ENCODE measurements around the gene KRTAP5-1. TPM values are rescaled to one million over a fixed set of nuclear protein-coding genes. Genes with fewer than 3 reads are reported as not detected.

KRTAP5-1 gene
- total and polyA plus RNA-seq, 10 of the 15 experiments (the other 5 are each of a cell fraction or from before 2014, with no cell fraction given), result not detected

- no peak overlapping the region for H2AFZ ChIP-seq (ENCODE audit: control insufficient read depth, low read depth, low read length)
- ChIA-PET RAD21 (ENCODE audit: unreplicated experiment) (no interaction called here), POLR2A (no interaction called here), CTCF (interaction anchor here (1.0 to 1.5 kb wide), 2 partner anchors 10 to 30 kb away, joined by 3 to 4 read pairs; no protein-coding TSS in a partner anchor), SMC1A (ENCODE audit: uncharacterized antibody, unreplicated experiment) (no interaction called here)
- no peak overlapping the region for H3K9ac ChIP-seq (ENCODE audit: control insufficient read depth, insufficient read depth, low read length)
- peaks cover 5% of the 10 kb centered on the region for H3K4me1 ChIP-seq (ENCODE audit: control insufficient read depth, insufficient read depth, low read length)
- H3K27me3 ChIP-seq (replicated peaks in 1 of 2; ENCODE audit: control insufficient read depth in 2 of 2, insufficient read depth in 2 of 2, low read length in 1 of 2), result peaks cover 0 to 1% of the 10 kb centered on the region in 2 experiments; a peak in 2 of 4 replicates
- H3K36me3 ChIP-seq (ENCODE audit: control insufficient read depth in 2 of 2, insufficient read depth in 2 of 2, low read length in 1 of 2), result no peaks in the 10 kb centered on the region
- no peak overlapping the region for H3K27ac ChIP-seq (ENCODE audit: control insufficient read depth, insufficient read depth)
- H3K4me3 ChIP-seq, result no peak overlapping the region
- H3K9me3 ChIP-seq (replicated peaks; ENCODE audit: control insufficient read depth, insufficient read depth, low read length), result no peaks in the 10 kb centered on the region; the same call in 2 of the 3 replicates
- intact Hi-C loops (cut with micrococcal nuclease; ENCODE audit: unreplicated experiment), result no loop called here
- FAIRE-seq (no peak), DNase-seq (ENCODE audit: low read depth, low spot score) (no peak), ATAC-seq (no peak)
- no peak for TF ChIP-seq BRCA1 (IDR thresholded peaks at IDR 0.05; ENCODE audit: low read depth, low read length)
- no peak for TF ChIP-seq ZNF274 (IDR thresholded peaks at IDR 0.05; ENCODE audit: insufficient read depth, insufficient read length)
- TF ChIP-seq EP300 (IDR thresholded peaks at IDR 0.05; ENCODE audit: borderline replicate concordance in 1 of 2, control insufficient read depth in 1 of 2, low read depth in 2 of 2, low read length in 2 of 2), result no peak
- TF ChIP-seq, protein P1, sequence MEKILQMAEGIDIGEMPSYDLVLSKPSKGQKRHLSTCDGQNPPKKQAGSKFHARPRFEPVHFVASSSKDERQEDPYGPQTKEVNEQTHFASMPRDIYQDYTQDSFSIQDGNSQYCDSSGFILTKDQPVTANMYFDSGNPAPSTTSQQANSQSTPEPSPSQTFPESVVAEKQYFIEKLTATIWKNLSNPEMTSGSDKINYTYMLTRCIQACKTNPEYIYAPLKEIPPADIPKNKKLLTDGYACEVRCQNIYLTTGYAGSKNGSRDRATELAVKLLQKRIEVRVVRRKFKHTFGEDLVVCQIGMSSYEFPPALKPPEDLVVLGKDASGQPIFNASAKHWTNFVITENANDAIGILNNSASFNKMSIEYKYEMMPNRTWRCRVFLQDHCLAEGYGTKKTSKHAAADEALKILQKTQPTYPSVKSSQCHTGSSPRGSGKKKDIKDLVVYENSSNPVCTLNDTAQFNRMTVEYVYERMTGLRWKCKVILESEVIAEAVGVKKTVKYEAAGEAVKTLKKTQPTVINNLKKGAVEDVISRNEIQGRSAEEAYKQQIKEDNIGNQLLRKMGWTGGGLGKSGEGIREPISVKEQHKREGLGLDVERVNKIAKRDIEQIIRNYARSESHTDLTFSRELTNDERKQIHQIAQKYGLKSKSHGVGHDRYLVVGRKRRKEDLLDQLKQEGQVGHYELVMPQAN (conservative IDR thresholded peaks at IDR 0.05), result no peak
- no peak for TF ChIP-seq SP1 (IDR thresholded peaks at IDR 0.05; ENCODE audit: low read depth, low read length)
- no peak for TF ChIP-seq STAT1 (conservative IDR thresholded peaks at IDR 0.05)
- TF ChIP-seq BCL11A (IDR thresholded peaks at IDR 0.05; ENCODE audit: low read depth, low read length), result no peak
- no peak for TF ChIP-seq RELB (IDR thresholded peaks at IDR 0.05; ENCODE audit: low read depth)
- no peak for TF ChIP-seq CEBPB (IDR thresholded peaks at IDR 0.05; ENCODE audit: borderline replicate concordance in 1 of 2, low read depth in 2 of 2, low read length in 2 of 2)
- no peak for TF ChIP-seq NR2C2 (IDR thresholded peaks at IDR 0.05; ENCODE audit: borderline replicate concordance, control insufficient read depth, insufficient read length, low read depth)
- no peak for TF ChIP-seq JUND (IDR thresholded peaks at IDR 0.05; ENCODE audit: low read depth, low read length)
- no peak for TF ChIP-seq HCFC1 (IDR thresholded peaks at IDR 0.05; ENCODE audit: low read length)
- no peak overlapping the region for H3K4me2 ChIP-seq (ENCODE audit: control insufficient read depth, insufficient read depth)
- H3K79me2 ChIP-seq (ENCODE audit: control insufficient read depth, insufficient read depth, low read length), result no peaks in the 10 kb centered on the region
- 75% methylated on average over 7 of the region's 7 CpGs for WGBS (ENCODE audit: insufficient coverage, insufficient replicate concordance, low lambda C conversion rate, missing lambda C conversion rate)
- in situ Hi-C loops (cut with MboI), result no loop called here
- H4K20me1 ChIP-seq (ENCODE audit: control insufficient read depth, insufficient read depth), result no peaks in the 10 kb centered on the region
- BruUV-seq (replicated peaks), result no TSS peak
Measured at GRCh38 chr11:1604711-1605110, 19.6 kb upstream of the KRTAP5-1 start.
